Fibroblast of gingiva (primary cell): ENCODE data around the gene GJB5.

Experiments
- DNase-seq: peaks from one replicate; pipeline ENCODE4 v3.0.0-alpha.2; 2011; ENCODE audit warnings: low read depth

GJB5 gene

GRCh38 chr1:34794790-34795180, 39.9 kb downstream of the GJB5 start:
- DNase-seq = no peak

GRCh38 chr1:34795916-34796315, 41.1 kb downstream of the GJB5 start:
- no peak for DNase-seq

- no peak for DNase-seq
Measured at GRCh38 chr1:34796990-34797389, 42.1 kb downstream of the GJB5 start.

- DNase-seq = no peak
Measured at GRCh38 chr1:34800214-34800613, 45.4 kb downstream of the GJB5 start.

- no peak for DNase-seq
Measured at GRCh38 chr1:34803770-34804169, 48.9 kb downstream of the GJB5 start.

- DNase-seq = no peak
Measured at GRCh38 chr1:34806396-34806795, 51.5 kb downstream of the GJB5 start.
